ENCODE results near the gene MTFR2. TPM values are rescaled to one million over a fixed set of nuclear protein-coding genes. Genes with fewer than 3 reads are reported as not detected.

The MTFR2 gene
- total RNA-seq, 1 experiment from 2014 or later: 12.6 TPM

GRCh38 chr6:136274062-136274461 lies 24.0 kb upstream of the MTFR2 start:
- BruUV-seq (replicated peaks): no TSS peak
- Histone ChIP-seq H3F3A (ENCODE audit: insufficient read depth, low read depth) (peaks cover 47% of the 10 kb centered on the region), H2AFZ (no peak overlapping the region), H3K4me1 (replicated peaks; ENCODE audit: insufficient read depth) (no peaks in the 10 kb centered on the region), H3K4me2 (no peak overlapping the region), H4K20me1 (ENCODE audit: insufficient read depth) (peaks cover 96% of the 10 kb centered on the region), H3K79me2 (ENCODE audit: low read depth) (peaks cover 86% of the 10 kb centered on the region), H3K4me3 (no peak overlapping the region), H3K9me3 (ENCODE audit: insufficient read depth, low read depth) (no peaks in the 10 kb centered on the region), H3K27ac (no peak overlapping the region), H3K27me3 (ENCODE audit: insufficient read depth, low read depth) (no peaks in the 10 kb centered on the region), H3K36me3 (ENCODE audit: low read depth) (peaks cover 84% of the 10 kb centered on the region), H3K9me2 (ENCODE audit: insufficient read depth) (no peaks in the 10 kb centered on the region)
- intact Hi-C loops (cut with micrococcal nuclease; ENCODE audit: unreplicated experiment): no loop called here
- CTCF ChIA-PET: no interaction called here
- POLR2A ChIA-PET (ENCODE audit: unreplicated experiment): interaction anchor here (1.0 kb wide), 1 partner anchor 252 kb away, joined by 12 read pairs; no protein-coding TSS in a partner anchor
- TF ChIP-seq, protein P1, sequence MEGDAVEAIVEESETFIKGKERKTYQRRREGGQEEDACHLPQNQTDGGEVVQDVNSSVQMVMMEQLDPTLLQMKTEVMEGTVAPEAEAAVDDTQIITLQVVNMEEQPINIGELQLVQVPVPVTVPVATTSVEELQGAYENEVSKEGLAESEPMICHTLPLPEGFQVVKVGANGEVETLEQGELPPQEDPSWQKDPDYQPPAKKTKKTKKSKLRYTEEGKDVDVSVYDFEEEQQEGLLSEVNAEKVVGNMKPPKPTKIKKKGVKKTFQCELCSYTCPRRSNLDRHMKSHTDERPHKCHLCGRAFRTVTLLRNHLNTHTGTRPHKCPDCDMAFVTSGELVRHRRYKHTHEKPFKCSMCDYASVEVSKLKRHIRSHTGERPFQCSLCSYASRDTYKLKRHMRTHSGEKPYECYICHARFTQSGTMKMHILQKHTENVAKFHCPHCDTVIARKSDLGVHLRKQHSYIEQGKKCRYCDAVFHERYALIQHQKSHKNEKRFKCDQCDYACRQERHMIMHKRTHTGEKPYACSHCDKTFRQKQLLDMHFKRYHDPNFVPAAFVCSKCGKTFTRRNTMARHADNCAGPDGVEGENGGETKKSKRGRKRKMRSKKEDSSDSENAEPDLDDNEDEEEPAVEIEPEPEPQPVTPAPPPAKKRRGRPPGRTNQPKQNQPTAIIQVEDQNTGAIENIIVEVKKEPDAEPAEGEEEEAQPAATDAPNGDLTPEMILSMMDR (conservative IDR thresholded peaks at IDR 0.05): no peak
- TF ChIP-seq EZH2 (IDR thresholded peaks at IDR 0.05; ENCODE audit: low read depth): no peak
- DNase-seq: no peak

DNA sequence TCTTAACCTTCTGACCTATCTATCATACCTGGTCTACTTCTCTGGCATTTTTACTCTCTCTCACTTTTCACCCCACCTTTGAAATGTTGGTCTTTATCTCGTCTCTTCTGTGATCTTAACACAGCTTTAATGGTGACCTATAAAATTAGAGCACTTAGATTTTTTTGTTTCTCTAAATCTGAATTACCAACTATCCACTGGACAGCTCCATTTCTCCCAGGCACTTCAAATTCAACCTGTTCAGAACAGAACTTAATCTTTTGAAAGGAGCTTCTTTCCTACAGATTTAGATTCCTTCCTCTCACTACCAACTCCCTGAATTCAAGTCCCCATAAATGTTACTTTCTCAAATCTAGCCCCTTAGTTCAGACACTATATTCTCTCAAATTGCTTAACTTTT lies 15.0 kb upstream of the MTFR2 start:
- intact Hi-C loops (cut with micrococcal nuclease; ENCODE audit: unreplicated experiment): no loop called here
- no peak for TF ChIP-seq EZH2 (IDR thresholded peaks at IDR 0.05; ENCODE audit: low read depth)
- TF ChIP-seq, protein P1 (conservative IDR thresholded peaks at IDR 0.05): no peak
- Histone ChIP-seq H2AFZ (no peak overlapping the region), H3K79me2 (ENCODE audit: low read depth) (peaks cover 74% of the 10 kb centered on the region), H3F3A (ENCODE audit: insufficient read depth, low read depth) (peaks cover 89% of the 10 kb centered on the region), H3K27ac (no peak overlapping the region), H3K9me2 (ENCODE audit: insufficient read depth) (no peaks in the 10 kb centered on the region), H3K36me3 (ENCODE audit: low read depth) (peaks cover 97% of the 10 kb centered on the region), H3K9me3 (ENCODE audit: insufficient read depth, low read depth) (no peaks in the 10 kb centered on the region), H3K4me3 (no peak overlapping the region), H3K4me2 (no peak overlapping the region), H4K20me1 (ENCODE audit: insufficient read depth) (peaks cover 98% of the 10 kb centered on the region), H3K27me3 (ENCODE audit: insufficient read depth, low read depth) (no peaks in the 10 kb centered on the region), H3K4me1 (replicated peaks; ENCODE audit: insufficient read depth) (no peaks in the 10 kb centered on the region)
- ChIA-PET POLR2A (ENCODE audit: unreplicated experiment) (no interaction called here), CTCF (no interaction called here)
- no peak for DNase-seq
- BruUV-seq (replicated peaks): no TSS peak

GRCh38 chr6:136262940-136263339 lies 12.8 kb upstream of the MTFR2 start:
- TF ChIP-seq, protein P1 (conservative IDR thresholded peaks at IDR 0.05): no peak
- TF ChIP-seq EZH2 (IDR thresholded peaks at IDR 0.05; ENCODE audit: low read depth): no peak
- H4K20me1 ChIP-seq (ENCODE audit: insufficient read depth): peaks cover 97% of the 10 kb centered on the region
- no peaks in the 10 kb centered on the region for H3K9me2 ChIP-seq (ENCODE audit: insufficient read depth)
- CTCF ChIA-PET: no interaction called here
- H3K36me3 ChIP-seq (ENCODE audit: low read depth): peaks cover 94% of the 10 kb centered on the region
- H3F3A ChIP-seq (ENCODE audit: insufficient read depth, low read depth): peaks cover 88% of the 10 kb centered on the region
- POLR2A ChIA-PET (ENCODE audit: unreplicated experiment): interaction anchor here (0.6 kb wide), 1 partner anchor 580 kb away, joined by 4 read pairs; no protein-coding TSS in a partner anchor
- BruUV-seq (replicated peaks): no TSS peak
- no peak overlapping the region for H2AFZ ChIP-seq
- no peaks in the 10 kb centered on the region for H3K27me3 ChIP-seq (ENCODE audit: insufficient read depth, low read depth)
- H3K27ac ChIP-seq: no peak overlapping the region
- intact Hi-C loops (cut with micrococcal nuclease; ENCODE audit: unreplicated experiment): no loop called here
- no peaks in the 10 kb centered on the region for H3K9me3 ChIP-seq (ENCODE audit: insufficient read depth, low read depth)
- no peak for DNase-seq
- H3K4me1 ChIP-seq (replicated peaks; ENCODE audit: insufficient read depth): no peaks in the 10 kb centered on the region
- no peak overlapping the region for H3K4me2 ChIP-seq
- no peak overlapping the region for H3K4me3 ChIP-seq
- H3K79me2 ChIP-seq (ENCODE audit: low read depth): peaks cover 53% of the 10 kb centered on the region

All from PC-9 (cell line).